ENCODE results near the gene DLX6. TPM values are rescaled to one million over a fixed set of nuclear protein-coding genes. Genes with fewer than 3 reads are reported as not detected.

Gene DLX6
- total and polyA plus RNA-seq, 2 experiments from 2014 or later, result not detected

GRCh38 chr7:97020996-97021746, 15.8 kb downstream of the DLX6 start:
- Mint-ChIP-seq H3K4me1 (peaks cover 75% of the 10 kb centered on the region), H3K4me3 (peak overlapping the region; percentile 66), H3K27me3 (ENCODE audit: insufficient read depth, low read depth, poor library complexity) (peaks cover 100% of the 10 kb centered on the region), H3K27ac (no peak overlapping the region), H3K36me3 (ENCODE audit: low read depth) (no peaks in the 10 kb centered on the region; the same call in 2 of the 3 replicates), H3K9me3 (peaks cover 7% of the 10 kb centered on the region; the same call in 1 of the 3 replicates)
- Histone ChIP-seq H2AFZ (peak overlapping the region; percentile 81), H3K4me3 (peak overlapping the region; percentile 58), H4K20me1 (replicated peaks; ENCODE audit: insufficient read depth) (peaks cover 21% of the 10 kb centered on the region), H3K79me2 (replicated peaks; ENCODE audit: insufficient read depth) (no peaks in the 10 kb centered on the region), H3K4me2 (peak overlapping the region; percentile 90), H3K9me2 (ENCODE audit: insufficient read depth) (no peaks in the 10 kb centered on the region), H3K27me3 (ENCODE audit: insufficient read depth) (peaks cover 100% of the 10 kb centered on the region), H3K4me1 (ENCODE audit: insufficient read depth) (peaks cover 87% of the 10 kb centered on the region), H3K27ac (ENCODE audit: low read depth) (no peak overlapping the region), H3F3A (replicated peaks; ENCODE audit: low read depth) (peaks cover 43% of the 10 kb centered on the region), H3K36me3 (ENCODE audit: insufficient read depth) (no peaks in the 10 kb centered on the region)
- TF ChIP-seq, protein P1, sequence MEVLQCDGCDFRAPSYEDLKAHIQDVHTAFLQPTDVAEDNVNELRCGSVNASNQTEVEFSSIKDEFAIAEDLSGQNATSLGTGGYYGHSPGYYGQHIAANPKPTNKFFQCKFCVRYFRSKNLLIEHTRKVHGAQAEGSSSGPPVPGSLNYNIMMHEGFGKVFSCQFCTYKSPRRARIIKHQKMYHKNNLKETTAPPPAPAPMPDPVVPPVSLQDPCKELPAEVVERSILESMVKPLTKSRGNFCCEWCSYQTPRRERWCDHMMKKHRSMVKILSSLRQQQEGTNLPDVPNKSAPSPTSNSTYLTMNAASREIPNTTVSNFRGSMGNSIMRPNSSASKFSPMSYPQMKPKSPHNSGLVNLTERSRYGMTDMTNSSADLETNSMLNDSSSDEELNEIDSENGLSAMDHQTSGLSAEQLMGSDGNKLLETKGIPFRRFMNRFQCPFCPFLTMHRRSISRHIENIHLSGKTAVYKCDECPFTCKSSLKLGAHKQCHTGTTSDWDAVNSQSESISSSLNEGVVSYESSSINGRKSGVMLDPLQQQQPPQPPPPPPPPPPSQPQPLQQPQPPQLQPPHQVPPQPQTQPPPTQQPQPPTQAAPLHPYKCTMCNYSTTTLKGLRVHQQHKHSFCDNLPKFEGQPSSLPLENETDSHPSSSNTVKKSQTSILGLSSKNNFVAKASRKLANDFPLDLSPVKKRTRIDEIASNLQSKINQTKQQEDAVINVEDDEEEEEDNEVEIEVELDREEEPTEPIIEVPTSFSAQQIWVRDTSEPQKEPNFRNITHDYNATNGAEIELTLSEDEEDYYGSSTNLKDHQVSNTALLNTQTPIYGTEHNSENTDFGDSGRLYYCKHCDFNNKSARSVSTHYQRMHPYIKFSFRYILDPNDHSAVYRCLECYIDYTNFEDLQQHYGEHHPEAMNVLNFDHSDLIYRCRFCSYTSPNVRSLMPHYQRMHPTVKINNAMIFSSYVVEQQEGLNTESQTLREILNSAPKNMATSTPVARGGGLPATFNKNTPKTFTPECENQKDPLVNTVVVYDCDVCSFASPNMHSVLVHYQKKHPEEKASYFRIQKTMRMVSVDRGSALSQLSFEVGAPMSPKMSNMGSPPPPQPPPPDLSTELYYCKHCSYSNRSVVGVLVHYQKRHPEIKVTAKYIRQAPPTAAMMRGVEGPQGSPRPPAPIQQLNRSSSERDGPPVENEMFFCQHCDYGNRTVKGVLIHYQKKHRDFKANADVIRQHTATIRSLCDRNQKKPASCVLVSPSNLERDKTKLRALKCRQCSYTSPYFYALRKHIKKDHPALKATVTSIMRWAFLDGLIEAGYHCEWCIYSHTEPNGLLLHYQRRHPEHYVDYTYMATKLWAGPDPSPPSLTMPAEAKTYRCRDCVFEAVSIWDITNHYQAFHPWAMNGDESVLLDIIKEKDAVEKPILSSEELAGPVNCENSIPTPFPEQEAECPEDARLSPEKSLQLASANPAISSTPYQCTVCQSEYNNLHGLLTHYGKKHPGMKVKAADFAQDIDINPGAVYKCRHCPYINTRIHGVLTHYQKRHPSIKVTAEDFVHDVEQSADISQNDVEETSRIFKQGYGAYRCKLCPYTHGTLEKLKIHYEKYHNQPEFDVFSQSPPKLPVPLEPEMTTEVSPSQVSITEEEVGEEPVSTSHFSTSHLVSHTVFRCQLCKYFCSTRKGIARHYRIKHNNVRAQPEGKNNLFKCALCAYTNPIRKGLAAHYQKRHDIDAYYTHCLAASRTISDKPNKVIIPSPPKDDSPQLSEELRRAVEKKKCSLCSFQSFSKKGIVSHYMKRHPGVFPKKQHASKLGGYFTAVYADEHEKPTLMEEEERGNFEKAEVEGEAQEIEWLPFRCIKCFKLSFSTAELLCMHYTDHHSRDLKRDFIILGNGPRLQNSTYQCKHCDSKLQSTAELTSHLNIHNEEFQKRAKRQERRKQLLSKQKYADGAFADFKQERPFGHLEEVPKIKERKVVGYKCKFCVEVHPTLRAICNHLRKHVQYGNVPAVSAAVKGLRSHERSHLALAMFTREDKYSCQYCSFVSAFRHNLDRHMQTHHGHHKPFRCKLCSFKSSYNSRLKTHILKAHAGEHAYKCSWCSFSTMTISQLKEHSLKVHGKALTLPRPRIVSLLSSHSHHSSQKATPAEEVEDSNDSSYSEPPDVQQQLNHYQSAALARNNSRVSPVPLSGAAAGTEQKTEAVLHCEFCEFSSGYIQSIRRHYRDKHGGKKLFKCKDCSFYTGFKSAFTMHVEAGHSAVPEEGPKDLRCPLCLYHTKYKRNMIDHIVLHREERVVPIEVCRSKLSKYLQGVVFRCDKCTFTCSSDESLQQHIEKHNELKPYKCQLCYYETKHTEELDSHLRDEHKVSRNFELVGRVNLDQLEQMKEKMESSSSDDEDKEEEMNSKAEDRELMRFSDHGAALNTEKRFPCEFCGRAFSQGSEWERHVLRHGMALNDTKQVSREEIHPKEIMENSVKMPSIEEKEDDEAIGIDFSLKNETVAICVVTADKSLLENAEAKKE (CRISPR knock-in tag; IDR thresholded peaks at IDR 0.05), result no peak
- TF ChIP-seq NANOG (IDR thresholded peaks at IDR 0.05; ENCODE audit: borderline replicate concordance) (no peak), EZH2 (IDR thresholded peaks at IDR 0.05; ENCODE audit: low read depth, unreplicated experiment) (no peak), STAT1 (IDR thresholded peaks at IDR 0.05; ENCODE audit: unreplicated experiment) (no peak), CTCF (conservative IDR thresholded peaks at IDR 0.05; ENCODE audit: low read depth in 2 of 2) (peak in 1 of 2 experiments; percentile 37; a peak in 2 of 4 replicates), CREB1 (CRISPR knock-in tag; IDR thresholded peaks at IDR 0.05; ENCODE audit: low read depth) (no peak), EZH2phosphoT487 (IDR thresholded peaks at IDR 0.05; ENCODE audit: unreplicated experiment) (peak; percentile 11)
- DNase-seq (ENCODE audit: low spot score) (peak; percentile 73), ATAC-seq (peak; percentile 31)

Data from GM23338 (cell line).